ENCODE data around the gene DPPA2. TPM values are rescaled to one million over a fixed set of nuclear protein-coding genes. Genes with fewer than 3 reads are reported as not detected.

DPPA2 gene

GRCh38 chr3:109252641-109253040 is 63.7 kb downstream of the DPPA2 start:
- H3K9ac ChIP-seq (ENCODE audit: low read depth, low read length), result no peak overlapping the region
- H3K36me3 ChIP-seq (ENCODE audit: insufficient read depth, low read length), result no peaks in the 10 kb centered on the region
- no peaks in the 10 kb centered on the region for H3K9me3 ChIP-seq (replicated peaks; ENCODE audit: low read length)
- H3K27me3 ChIP-seq (ENCODE audit: control insufficient read depth, insufficient read depth, low read length), result no peaks in the 10 kb centered on the region
- no peak overlapping the region for H3K4me2 ChIP-seq (ENCODE audit: low read length)
- no peaks in the 10 kb centered on the region for H3K4me1 ChIP-seq (ENCODE audit: control insufficient read depth, insufficient read depth, low read length)
- no peak overlapping the region for H3K4me3 ChIP-seq (ENCODE audit: low read length)

Small RNA genes lying within 50 kb of the gene (small RNA-seq; reads per million reads assigned to genes)
- not detected for gene AC124945.1
- not detected for gene RF00017

Measured in skeletal muscle satellite cell (primary cell).